Subcutaneous abdominal adipose tissue (tissue), 5 donors: ENCODE results near the gene DLG1.
A peak's percentile ranks its signal among the peaks of the same experiment; 100 is the strongest.

Source experiments
- H3K27ac ChIP-seq: one replicate; pipeline ENCODE4 v1.7.0; 2013; ENCODE audit warnings: low read depth, mild to moderate bottlenecking, inconsistent platforms, low read length, moderate library complexity
- H3K27me3 ChIP-seq, 5 donors: one replicate each; pipeline ENCODE4 v1.7.0; 2013; ENCODE audit warnings: low read length in 5 of 5, inconsistent platforms in 1 of 5; ENCODE audit not compliant: control insufficient read depth in 5 of 5, insufficient read depth in 4 of 5
- H3K36me3 ChIP-seq, 5 donors: one replicate each; pipeline ENCODE4 v1.7.0; 2013; ENCODE audit warnings: low read length in 5 of 5; ENCODE audit not compliant: control insufficient read depth in 5 of 5, insufficient read depth in 5 of 5
- H3K4me1 ChIP-seq, 5 donors: one replicate each; pipeline ENCODE4 v1.7.0; 2013; ENCODE audit warnings: low read length in 5 of 5, mild to moderate bottlenecking in 3 of 5, moderate library complexity in 1 of 5; ENCODE audit not compliant: control insufficient read depth in 5 of 5, insufficient read depth in 5 of 5
- H3K4me3 ChIP-seq, 5 donors: one replicate each; pipeline ENCODE4 v1.7.0; 2013; ENCODE audit warnings: low read length in 5 of 5, low read depth in 1 of 5
- H3K9ac ChIP-seq, 5 donors: one replicate each; pipeline ENCODE4 v1.7.0; 2013; ENCODE audit warnings: low read length in 5 of 5, mild to moderate bottlenecking in 4 of 5, moderate library complexity in 3 of 5
- H3K9me3 ChIP-seq, 5 donors: one replicate each; pipeline ENCODE4 v1.7.0; 2013; ENCODE audit warnings: low read length in 5 of 5; ENCODE audit not compliant: control insufficient read depth in 5 of 5
- donor health status: healthy.
- donor health status: healthy.
- donor health status: healthy.
- donor health status: healthy.
- donor health status: healthy.

DLG1 gene

GRCh38 chr3:197298341-197298944 is at the start of gene DLG1:
DLG1 (minus strand) TSS chr3:197298612; CDS start chr3:197297204, 1,408 bp downstream.
- Histone ChIP-seq H3K27me3 (no peaks in the 10 kb centered on the region), H3K4me1 (peaks cover 0 to 29% (median 26%) of the 10 kb centered on the region in 5 donors), H3K9me3 (no peaks in the 10 kb centered on the region), H3K36me3 (peaks cover 0 to 5% (median 0%) of the 10 kb centered on the region in 5 donors), H3K9ac (peak within 1 kb of the TSS; percentile 78 to 95 (median 87)), H3K27ac (peak within 1 kb of the TSS; percentile 90), H3K4me3 (peak within 1 kb of the TSS; percentile 86 to 92 (median 90))

GRCh38 chr3:197348014-197348413 is 49.6 kb upstream of the DLG1 start:
- H3K9me3 ChIP-seq: no peaks in the 10 kb centered on the region
- no peak overlapping the region for H3K27ac ChIP-seq
- no peak overlapping the region for H3K4me3 ChIP-seq
- H3K4me1 ChIP-seq: peaks cover 0 to 7% (median 5%) of the 10 kb centered on the region in 5 donors
- no peaks in the 10 kb centered on the region for H3K36me3 ChIP-seq
- H3K27me3 ChIP-seq: no peaks in the 10 kb centered on the region
- no peak overlapping the region for H3K9ac ChIP-seq

DNA sequence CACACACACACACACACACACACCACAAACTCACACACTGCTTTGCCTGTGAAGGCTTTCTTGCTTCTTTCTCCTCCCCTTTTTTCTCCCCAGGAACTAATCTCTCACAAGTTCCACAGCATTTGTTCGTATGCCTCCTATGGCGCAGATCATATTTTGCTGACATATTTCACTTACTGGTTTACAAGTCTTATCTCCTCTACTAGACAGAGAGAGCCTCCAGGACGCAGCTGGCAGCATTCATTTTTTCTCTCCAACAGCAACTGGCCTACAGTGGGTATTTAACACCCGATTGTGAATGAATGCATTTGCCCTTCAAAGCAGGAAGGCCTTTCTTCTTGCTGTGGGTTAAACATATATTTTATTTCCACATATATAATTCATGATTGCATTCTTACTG is 47.0 kb upstream of the DLG1 start:
- Histone ChIP-seq H3K4me3 (no peak overlapping the region), H3K9ac (no peak overlapping the region), H3K4me1 (peaks cover 0 to under 1% (median 0%) of the 10 kb centered on the region in 5 donors), H3K27ac (no peak overlapping the region), H3K36me3 (no peaks in the 10 kb centered on the region), H3K27me3 (no peaks in the 10 kb centered on the region), H3K9me3 (no peaks in the 10 kb centered on the region)

GRCh38 chr3:197344582-197345318 is 46.3 kb upstream of the DLG1 start:
- Histone ChIP-seq H3K27ac (no peak overlapping the region), H3K27me3 (no peaks in the 10 kb centered on the region), H3K4me3 (no peak overlapping the region), H3K4me1 (peaks cover 2 to 7% (median 6%) of the 10 kb centered on the region in 5 donors), H3K36me3 (no peaks in the 10 kb centered on the region), H3K9ac (no peak overlapping the region), H3K9me3 (no peaks in the 10 kb centered on the region)

DNA sequence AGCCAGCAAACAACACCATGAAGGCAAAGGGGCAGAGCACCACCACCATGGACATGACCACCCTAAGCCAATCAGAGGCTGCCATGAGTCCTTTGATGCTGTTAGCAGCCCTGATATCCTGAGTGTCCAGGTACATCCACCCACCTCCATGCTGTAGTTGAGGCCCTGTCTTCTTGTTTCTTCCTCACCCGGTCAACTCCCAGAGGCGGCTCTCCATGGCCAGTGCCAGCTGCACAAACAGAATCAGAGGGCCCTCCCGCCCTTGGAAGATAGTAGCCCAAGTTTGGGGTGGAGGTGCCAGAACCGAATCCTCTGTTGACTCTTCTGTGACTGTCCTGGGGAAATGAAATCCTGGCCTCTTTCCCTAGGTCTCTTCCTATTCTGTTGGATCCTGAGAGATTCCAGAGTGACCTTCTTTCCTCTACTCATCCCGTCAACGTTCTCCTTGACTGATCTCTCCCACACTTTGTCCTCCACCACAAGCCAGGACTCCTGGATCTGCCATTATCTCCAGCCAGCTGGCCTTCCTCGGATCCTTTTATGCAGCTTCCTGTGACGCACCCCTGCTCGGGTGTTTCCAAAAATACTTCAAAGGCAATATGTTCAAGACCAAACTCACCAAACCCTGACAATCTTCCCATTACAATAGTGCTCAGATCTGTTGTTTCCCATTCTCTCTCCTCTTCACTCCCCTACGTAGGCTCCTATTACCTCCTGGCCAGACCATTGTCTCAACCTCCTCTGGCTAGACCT is 45.4 kb upstream of the DLG1 start:
- Histone ChIP-seq H3K4me3 (no peak overlapping the region), H3K9ac (no peak overlapping the region)

GRCh38 chr3:197343111-197343510 is 44.7 kb upstream of the DLG1 start:
- no peak overlapping the region for H3K9ac ChIP-seq
- no peak overlapping the region for H3K27ac ChIP-seq
- no peaks in the 10 kb centered on the region for H3K36me3 ChIP-seq
- H3K9me3 ChIP-seq: no peaks in the 10 kb centered on the region
- H3K4me3 ChIP-seq: no peak overlapping the region
- no peaks in the 10 kb centered on the region for H3K27me3 ChIP-seq
- peaks cover 4 to 11% (median 9%) of the 10 kb centered on the region in 5 donors for H3K4me1 ChIP-seq

More for the DNA sequence above, 45.4 kb upstream of the DLG1 start:
- H3K4me1 ChIP-seq: peaks cover 4 to 11% (median 9%) of the 10 kb centered on the region in 5 donors
- no peak overlapping the region for H3K27ac ChIP-seq
- H3K9me3 ChIP-seq: no peaks in the 10 kb centered on the region
- no peaks in the 10 kb centered on the region for H3K27me3 ChIP-seq
- H3K36me3 ChIP-seq: no peaks in the 10 kb centered on the region

DNA sequence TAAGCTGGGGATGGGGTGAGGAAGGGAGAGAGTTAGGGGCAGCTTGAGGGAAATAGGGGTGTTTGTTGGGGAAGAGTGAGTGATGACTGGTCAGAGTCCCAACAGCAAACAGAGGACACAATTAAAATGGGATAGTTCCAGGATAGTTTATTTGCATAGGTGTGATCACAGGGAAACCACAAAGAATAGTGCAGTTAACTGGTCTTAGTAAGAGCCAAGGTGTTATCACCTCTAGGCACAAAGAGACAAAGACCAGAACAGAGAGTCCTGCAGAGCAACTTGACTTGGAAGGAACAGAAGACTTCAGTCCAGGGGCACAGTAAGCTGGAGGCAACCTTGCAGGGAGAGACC is 42.1 kb upstream of the DLG1 start:
- no peaks in the 10 kb centered on the region for H3K36me3 ChIP-seq
- no peak overlapping the region for H3K27ac ChIP-seq
- no peak overlapping the region for H3K9ac ChIP-seq
- H3K4me1 ChIP-seq: peaks cover 4 to 11% (median 9%) of the 10 kb centered on the region in 5 donors
- H3K27me3 ChIP-seq: no peaks in the 10 kb centered on the region
- H3K9me3 ChIP-seq: no peaks in the 10 kb centered on the region
- H3K4me3 ChIP-seq: no peak overlapping the region

- Histone ChIP-seq H3K9ac (peak overlapping the region in 1 of 5 donors; percentile 19), H3K4me3 (no peak overlapping the region), H3K27ac (no peak overlapping the region), H3K36me3 (no peaks in the 10 kb centered on the region), H3K27me3 (no peaks in the 10 kb centered on the region), H3K4me1 (peaks cover 4 to 14% (median 11%) of the 10 kb centered on the region in 5 donors), H3K9me3 (no peaks in the 10 kb centered on the region)
These were observed 41.6 kb upstream of the DLG1 start for GRCh38 chr3:197339841-197340520.

- no peaks in the 10 kb centered on the region for H3K36me3 ChIP-seq
- no peak overlapping the region for H3K9ac ChIP-seq
- H3K27ac ChIP-seq: no peak overlapping the region
- H3K4me1 ChIP-seq: peaks cover 4 to 14% (median 11%) of the 10 kb centered on the region in 5 donors
- no peaks in the 10 kb centered on the region for H3K27me3 ChIP-seq
- H3K9me3 ChIP-seq: no peaks in the 10 kb centered on the region
- no peak overlapping the region for H3K4me3 ChIP-seq
These were observed 40.2 kb upstream of the DLG1 start for GRCh38 chr3:197338586-197338985.
